Activated CD8-positive, alpha-beta T cell treated with anti-CD3 and anti-CD28 coated beads for 36 hours (primary cell): Measurements from ENCODE around the gene SDHB. TPM values are rescaled to one million over a fixed set of nuclear protein-coding genes. Genes with fewer than 3 reads are reported as not detected.

Experiments
- ATAC-seq: fragments of 200-7000 bp; cut with Tn5 transposase; one replicate; pipeline ENCODE4 v1.10.0; 2021; ENCODE audit warnings: mild to moderate bottlenecking, moderate library complexity
- CTCF ChIA-PET: fragments of 350-600 bp; sonication (Branson Sonifier 250); formaldehyde crosslinking; loops from one replicate; lab custom pipeline; 2021; ENCODE audit warnings: antibody characterized with exemption; lab: Charles Lee
- POLR2A ChIA-PET: fragments of 350-600 bp; sonication (Branson Sonifier 250); formaldehyde crosslinking; loops from one replicate; lab custom pipeline; 2021; ENCODE audit warnings: antibody characterized with exemption; lab: Charles Lee
- DNase-seq: peaks from one replicate; pipeline ENCODE4 v3.0.0-alpha.2; 2020
- H3K27ac Mint-ChIP-seq: one replicate; pipeline ENCODE4 v1.8.0; 2021; ENCODE audit warnings: mild to moderate bottlenecking, mixed read lengths
- H3K27me3 Mint-ChIP-seq: one replicate; pipeline ENCODE4 v1.8.0; 2021; ENCODE audit warnings: mixed read lengths
- H3K36me3 Mint-ChIP-seq: one replicate; pipeline ENCODE4 v1.8.0; 2021; ENCODE audit warnings: low read depth, mixed read lengths
- H3K4me1 Mint-ChIP-seq: one replicate; pipeline ENCODE4 v1.8.0; 2021; ENCODE audit warnings: low read depth, mixed read lengths
- H3K4me3 Mint-ChIP-seq: one replicate; pipeline ENCODE4 v1.8.0; 2021; ENCODE audit warnings: mild to moderate bottlenecking, moderate library complexity, mixed read lengths
- H3K9me3 Mint-ChIP-seq: one replicate; pipeline ENCODE4 v1.8.0; 2021; ENCODE audit warnings: mixed read lengths
- intact Hi-C: fragments of 100-400 bp; cut with micrococcal nuclease; formaldehyde crosslinking; loops from one replicate; pipeline ENCODE4 v1.10.0; 2022
- total RNA-seq, 2 experiments: library from RNA; stranded (reverse); gene quantifications; one replicate each; pipeline ENCODE4 v1.2.3, GENCODE V29; 2021
- TF ChIP-seq, protein P1 (sequence below): fragments of 200-600 bp; IDR thresholded peaks from one replicate; pipeline ENCODE4 v1.8.0; 2022; ENCODE audit warnings: antibody characterized with exemption, mild to moderate bottlenecking

Gene SDHB
- total RNA-seq, 2 experiments from 2014 or later, result 135 to 148 TPM

GRCh38 chr1:16978139-16978538, 75.7 kb downstream of the SDHB start:
- Mint-ChIP-seq H3K27me3 (peaks cover 17% of the 10 kb centered on the region), H3K9me3 (no peaks in the 10 kb centered on the region), H3K27ac (no peak overlapping the region), H3K36me3 (no peaks in the 10 kb centered on the region), H3K4me3 (no peak overlapping the region), H3K4me1 (peaks cover 4% of the 10 kb centered on the region)
- ChIA-PET POLR2A (interaction anchor here (1.0 kb wide), 1 partner anchor 11 kb away, joined by 3 read pairs; no protein-coding TSS in a partner anchor), CTCF (no interaction called here)
- DNase-seq, result no peak
- TF ChIP-seq, protein P1, sequence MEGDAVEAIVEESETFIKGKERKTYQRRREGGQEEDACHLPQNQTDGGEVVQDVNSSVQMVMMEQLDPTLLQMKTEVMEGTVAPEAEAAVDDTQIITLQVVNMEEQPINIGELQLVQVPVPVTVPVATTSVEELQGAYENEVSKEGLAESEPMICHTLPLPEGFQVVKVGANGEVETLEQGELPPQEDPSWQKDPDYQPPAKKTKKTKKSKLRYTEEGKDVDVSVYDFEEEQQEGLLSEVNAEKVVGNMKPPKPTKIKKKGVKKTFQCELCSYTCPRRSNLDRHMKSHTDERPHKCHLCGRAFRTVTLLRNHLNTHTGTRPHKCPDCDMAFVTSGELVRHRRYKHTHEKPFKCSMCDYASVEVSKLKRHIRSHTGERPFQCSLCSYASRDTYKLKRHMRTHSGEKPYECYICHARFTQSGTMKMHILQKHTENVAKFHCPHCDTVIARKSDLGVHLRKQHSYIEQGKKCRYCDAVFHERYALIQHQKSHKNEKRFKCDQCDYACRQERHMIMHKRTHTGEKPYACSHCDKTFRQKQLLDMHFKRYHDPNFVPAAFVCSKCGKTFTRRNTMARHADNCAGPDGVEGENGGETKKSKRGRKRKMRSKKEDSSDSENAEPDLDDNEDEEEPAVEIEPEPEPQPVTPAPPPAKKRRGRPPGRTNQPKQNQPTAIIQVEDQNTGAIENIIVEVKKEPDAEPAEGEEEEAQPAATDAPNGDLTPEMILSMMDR, result no peak
- ATAC-seq, result no peak
- intact Hi-C loops, result no loop called here

GRCh38 chr1:16977377-16977776, 76.5 kb downstream of the SDHB start:
- ChIA-PET POLR2A (no interaction called here), CTCF (no interaction called here)
- DNase-seq (no peak), ATAC-seq (no peak)
- Mint-ChIP-seq H3K36me3 (no peaks in the 10 kb centered on the region), H3K4me3 (no peak overlapping the region), H3K4me1 (peaks cover 4% of the 10 kb centered on the region), H3K27ac (no peak overlapping the region), H3K9me3 (no peaks in the 10 kb centered on the region), H3K27me3 (peaks cover 14% of the 10 kb centered on the region)
- intact Hi-C loops, result no loop called here
- TF ChIP-seq, protein P1, result no peak

DNA sequence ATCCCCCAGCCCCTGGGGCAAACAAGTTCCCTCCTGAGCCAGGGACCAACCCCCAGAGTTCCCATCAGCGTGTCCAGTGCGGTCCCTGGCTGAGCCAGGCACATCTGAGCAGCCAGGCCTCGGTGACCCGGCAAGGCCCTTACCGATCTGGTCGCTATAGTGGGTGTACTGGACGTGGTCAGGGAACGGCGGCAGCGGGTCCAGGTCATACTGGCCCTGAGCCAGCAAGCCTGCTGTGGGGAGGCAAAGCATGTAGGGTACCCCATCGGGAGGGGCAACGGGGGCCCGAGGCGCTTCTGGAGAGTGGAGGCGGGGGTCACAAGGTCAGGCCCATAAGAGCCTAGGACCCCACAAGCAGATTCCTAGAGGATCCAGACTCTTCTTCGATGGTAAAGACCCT, 76.9 kb downstream of the SDHB start:
- CTCF ChIA-PET, result no interaction called here
- no peak overlapping the region for H3K27ac Mint-ChIP-seq
- TF ChIP-seq, protein P1, result no peak
- ATAC-seq (no peak), DNase-seq (no peak)
- no peaks in the 10 kb centered on the region for H3K9me3 Mint-ChIP-seq
- H3K4me1 Mint-ChIP-seq, result peaks cover 4% of the 10 kb centered on the region
- POLR2A ChIA-PET, result no interaction called here
- H3K27me3 Mint-ChIP-seq, result peaks cover 14% of the 10 kb centered on the region
- intact Hi-C loops, result no loop called here
- no peak overlapping the region for H3K4me3 Mint-ChIP-seq
- no peaks in the 10 kb centered on the region for H3K36me3 Mint-ChIP-seq

DNA sequence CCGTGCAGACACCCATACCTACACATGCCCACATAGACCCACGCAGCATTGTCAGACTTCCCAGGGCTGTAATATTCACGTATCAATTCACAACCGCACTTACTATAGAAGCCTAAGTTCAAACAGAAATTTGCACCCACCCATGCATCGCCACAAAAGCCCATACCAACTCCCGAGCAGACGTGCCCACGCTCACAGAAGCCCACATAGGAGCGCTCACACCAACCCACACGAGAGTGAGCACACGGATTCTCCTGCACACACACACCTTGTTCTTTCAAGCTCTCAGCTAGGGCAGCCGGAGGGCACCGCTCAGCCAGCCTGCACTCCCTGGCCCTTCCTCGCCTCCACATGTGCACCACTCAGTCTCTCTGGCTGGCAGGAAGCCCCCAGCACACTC, 78.0 kb downstream of the SDHB start:
- TF ChIP-seq, protein P1, result no peak
- Mint-ChIP-seq H3K9me3 (no peaks in the 10 kb centered on the region), H3K4me3 (no peak overlapping the region), H3K27ac (no peak overlapping the region), H3K36me3 (no peaks in the 10 kb centered on the region), H3K4me1 (peaks cover 3% of the 10 kb centered on the region), H3K27me3 (peaks cover 6% of the 10 kb centered on the region)
- DNase-seq (no peak), ATAC-seq (no peak)
- POLR2A ChIA-PET, result no interaction called here
- CTCF ChIA-PET, result no interaction called here
- intact Hi-C loops, result no loop called here

DNA sequence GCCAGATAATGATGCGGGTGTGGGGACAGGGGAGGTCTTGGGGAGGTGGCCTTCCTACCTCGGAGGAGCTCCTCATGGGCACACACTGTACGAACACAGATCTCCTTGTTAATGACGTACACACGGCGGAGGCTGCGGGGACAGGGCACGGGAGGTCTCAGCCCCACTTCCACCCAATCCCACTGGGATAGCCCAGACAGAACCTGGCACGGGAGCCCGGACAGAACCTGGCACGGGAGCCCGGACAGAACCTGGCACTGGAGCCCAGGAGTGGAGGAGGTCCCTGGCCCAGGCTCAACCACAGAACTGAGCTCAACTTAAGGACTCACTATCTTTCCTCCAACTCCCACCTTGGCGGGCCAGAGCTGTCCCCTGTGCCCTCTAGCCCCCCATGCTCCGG, 78.6 kb downstream of the SDHB start:
- Mint-ChIP-seq H3K9me3 (no peaks in the 10 kb centered on the region), H3K4me3 (no peak overlapping the region), H3K27me3 (peaks cover 3% of the 10 kb centered on the region), H3K4me1 (no peaks in the 10 kb centered on the region), H3K36me3 (no peaks in the 10 kb centered on the region), H3K27ac (no peak overlapping the region)
- TF ChIP-seq, protein P1, result no peak
- intact Hi-C loops, result no loop called here
- ChIA-PET CTCF (interaction anchor here (1.1 kb wide), 1 partner anchor 15 kb away, joined by 4 read pairs; no protein-coding TSS in a partner anchor), POLR2A (no interaction called here)
- no peak for ATAC-seq
- no peak for DNase-seq
